Osteocyte (in vitro differentiated cells): ENCODE data around the gene TTLL11. TPM values are rescaled to one million over a fixed set of nuclear protein-coding genes. Genes with fewer than 3 reads are reported as not detected.

ENCODE experiments used
- DNase-seq: peaks from one replicate; pipeline ENCODE4 v3.0.0; 2021; ENCODE audit warnings: mixed read lengths; ENCODE audit not compliant: unreplicated experiment; ENCODE audit errors: extremely low spot score
- H3K27ac Mint-ChIP-seq: one replicate; pipeline ENCODE4 v1.8.0; 2021; ENCODE audit warnings: mild to moderate bottlenecking, mixed read lengths; ENCODE audit not compliant: unreplicated experiment
- H3K27me3 Mint-ChIP-seq: one replicate; pipeline ENCODE4 v1.8.0; 2021; ENCODE audit warnings: mixed read lengths; ENCODE audit not compliant: unreplicated experiment
- H3K36me3 Mint-ChIP-seq: one replicate; pipeline ENCODE4 v1.8.0; 2021; ENCODE audit warnings: mixed read lengths; ENCODE audit not compliant: unreplicated experiment
- H3K4me1 Mint-ChIP-seq: one replicate; pipeline ENCODE4 v1.8.0; 2021; ENCODE audit warnings: mixed read lengths; ENCODE audit not compliant: unreplicated experiment
- H3K4me3 Mint-ChIP-seq: one replicate; pipeline ENCODE4 v1.8.0; 2021; ENCODE audit warnings: mild to moderate bottlenecking, moderate library complexity, mixed read lengths; ENCODE audit not compliant: unreplicated experiment
- H3K9me3 Mint-ChIP-seq: one replicate; pipeline ENCODE4 v1.8.0; 2021; ENCODE audit warnings: mixed read lengths; ENCODE audit not compliant: unreplicated experiment
- total RNA-seq: library from RNA; stranded (reverse); gene quantifications from 2 replicates; pipeline ENCODE4 v1.2.1, GENCODE V29; 2021
- TF ChIP-seq, protein P1 (sequence below): fragments of 200-600 bp; sonication (generic); IDR thresholded peaks from 2 replicates; pipeline ENCODE4 v1.5.0; 2021; ENCODE audit warnings: antibody characterized with exemption, mild to moderate bottlenecking, moderate library complexity

TTLL11 gene
- total RNA-seq, 1 donor from 2014 or later, result 6.0 TPM

DNA sequence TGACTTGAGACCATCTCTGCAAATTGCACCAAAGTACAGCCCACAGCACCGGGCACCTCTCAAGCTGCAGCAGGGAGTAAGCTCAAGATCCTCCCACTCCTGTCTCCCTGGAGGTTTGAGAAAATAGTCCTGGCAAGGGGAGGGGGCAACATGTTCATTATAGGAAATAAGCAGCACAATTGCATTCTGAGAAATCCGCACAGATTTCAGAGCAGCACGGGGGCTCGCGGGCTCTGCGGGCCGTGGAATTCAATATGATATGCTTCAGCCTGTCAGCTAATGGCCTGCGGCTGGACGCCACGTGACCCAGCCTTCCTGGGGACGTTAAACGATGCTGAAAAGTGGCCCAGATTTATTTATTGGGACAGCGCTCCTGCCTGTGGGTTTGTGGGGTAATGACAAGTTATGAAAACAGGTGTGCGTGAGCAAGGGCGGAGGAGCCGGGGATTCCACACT, 285.3 kb downstream of the TTLL11 start:
- no peak overlapping the region for H3K27ac Mint-ChIP-seq
- TF ChIP-seq, protein P1, sequence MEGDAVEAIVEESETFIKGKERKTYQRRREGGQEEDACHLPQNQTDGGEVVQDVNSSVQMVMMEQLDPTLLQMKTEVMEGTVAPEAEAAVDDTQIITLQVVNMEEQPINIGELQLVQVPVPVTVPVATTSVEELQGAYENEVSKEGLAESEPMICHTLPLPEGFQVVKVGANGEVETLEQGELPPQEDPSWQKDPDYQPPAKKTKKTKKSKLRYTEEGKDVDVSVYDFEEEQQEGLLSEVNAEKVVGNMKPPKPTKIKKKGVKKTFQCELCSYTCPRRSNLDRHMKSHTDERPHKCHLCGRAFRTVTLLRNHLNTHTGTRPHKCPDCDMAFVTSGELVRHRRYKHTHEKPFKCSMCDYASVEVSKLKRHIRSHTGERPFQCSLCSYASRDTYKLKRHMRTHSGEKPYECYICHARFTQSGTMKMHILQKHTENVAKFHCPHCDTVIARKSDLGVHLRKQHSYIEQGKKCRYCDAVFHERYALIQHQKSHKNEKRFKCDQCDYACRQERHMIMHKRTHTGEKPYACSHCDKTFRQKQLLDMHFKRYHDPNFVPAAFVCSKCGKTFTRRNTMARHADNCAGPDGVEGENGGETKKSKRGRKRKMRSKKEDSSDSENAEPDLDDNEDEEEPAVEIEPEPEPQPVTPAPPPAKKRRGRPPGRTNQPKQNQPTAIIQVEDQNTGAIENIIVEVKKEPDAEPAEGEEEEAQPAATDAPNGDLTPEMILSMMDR, result no peak
- peaks cover 11% of the 10 kb centered on the region for H3K9me3 Mint-ChIP-seq
- no peaks in the 10 kb centered on the region for H3K36me3 Mint-ChIP-seq
- H3K27me3 Mint-ChIP-seq, result peaks cover 3% of the 10 kb centered on the region
- H3K4me3 Mint-ChIP-seq, result no peak overlapping the region
- no peak for DNase-seq
- no peaks in the 10 kb centered on the region for H3K4me1 Mint-ChIP-seq

DNA sequence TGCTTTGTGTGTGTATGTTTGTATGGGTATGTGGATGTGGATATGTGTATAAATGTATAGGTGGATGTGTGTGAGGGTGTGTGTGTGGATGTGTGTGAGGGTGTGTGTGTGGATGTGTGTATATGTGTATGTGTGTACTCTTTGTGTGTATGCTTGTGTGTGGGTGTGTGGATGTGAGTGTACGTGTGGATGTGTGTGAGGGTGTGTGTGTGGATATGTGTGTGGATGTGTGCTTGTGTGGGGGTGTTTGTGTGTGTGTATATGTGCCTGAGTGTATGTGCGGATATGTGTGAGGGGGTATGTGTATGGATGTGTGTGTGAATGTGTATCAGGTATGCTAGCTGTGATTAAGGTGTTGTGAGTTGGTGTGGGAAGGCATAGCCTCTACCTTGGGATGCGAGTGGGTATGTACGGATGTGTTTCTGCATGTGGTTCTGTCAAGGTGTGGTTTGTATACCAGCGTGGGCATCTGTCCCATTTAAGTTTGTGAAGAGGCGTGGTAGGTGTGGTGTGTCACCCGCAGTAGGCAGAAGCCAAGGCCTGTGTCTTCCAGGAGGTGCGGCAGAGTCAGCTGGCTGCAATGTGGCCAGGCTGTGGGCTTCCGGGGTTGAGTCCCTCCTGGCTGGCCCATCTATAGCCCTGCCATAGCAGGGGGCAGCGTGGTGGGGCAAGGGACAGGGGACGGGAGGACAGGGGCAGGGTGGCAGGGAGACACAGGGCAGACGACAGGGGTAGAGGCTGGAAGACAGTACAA, 285.9 kb downstream of the TTLL11 start:
- Mint-ChIP-seq H3K4me3 (no peak overlapping the region), H3K27ac (no peak overlapping the region), H3K27me3 (peaks cover 3% of the 10 kb centered on the region), H3K9me3 (peaks cover 11% of the 10 kb centered on the region), H3K36me3 (no peaks in the 10 kb centered on the region), H3K4me1 (no peaks in the 10 kb centered on the region)
- TF ChIP-seq, protein P1, result no peak
- DNase-seq, result no peak

DNA sequence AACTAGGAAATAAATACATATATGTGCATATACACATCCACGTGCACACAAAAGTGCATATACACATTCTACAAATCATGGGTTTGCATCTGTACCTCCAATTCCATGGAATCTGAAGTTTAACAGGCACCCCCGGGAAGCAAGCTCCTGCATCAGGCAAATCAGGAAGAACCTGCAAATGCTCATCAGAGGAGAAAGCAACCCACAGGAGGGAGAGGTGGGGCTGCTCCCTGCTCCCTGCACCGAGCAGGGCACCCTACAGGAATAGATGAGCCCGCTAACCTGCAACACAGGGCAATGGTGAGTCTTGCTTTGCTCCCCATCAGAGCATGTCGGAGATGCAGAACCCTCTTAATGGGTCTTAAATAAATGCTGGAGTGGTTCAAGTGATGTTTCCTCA, 290.4 kb downstream of the TTLL11 start:
- Mint-ChIP-seq H3K36me3 (no peaks in the 10 kb centered on the region), H3K27me3 (peaks cover 5% of the 10 kb centered on the region), H3K9me3 (peaks cover 11% of the 10 kb centered on the region), H3K4me1 (no peaks in the 10 kb centered on the region), H3K27ac (no peak overlapping the region), H3K4me3 (no peak overlapping the region)
- DNase-seq, result peak; percentile 64
- TF ChIP-seq, protein P1, result no peak

DNA sequence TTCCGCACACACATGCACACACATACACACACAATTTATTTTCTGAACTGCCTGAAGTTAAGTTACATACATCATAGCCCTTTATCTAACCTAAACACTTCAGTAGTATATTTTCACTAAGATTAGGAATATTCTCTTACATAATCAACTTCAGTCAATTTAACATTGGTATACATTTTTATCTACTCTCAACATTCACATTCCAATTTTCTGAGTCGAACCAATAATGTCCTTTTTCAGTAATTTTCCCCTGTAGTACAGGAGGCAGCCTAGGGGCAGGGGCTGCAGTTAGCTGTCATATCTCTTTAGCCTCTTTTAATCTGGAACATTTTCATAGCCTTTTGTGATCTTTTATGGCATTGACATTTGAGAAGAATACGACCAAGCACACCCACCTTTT, 291.5 kb downstream of the TTLL11 start:
- Mint-ChIP-seq H3K27me3 (peaks cover 5% of the 10 kb centered on the region), H3K4me1 (no peaks in the 10 kb centered on the region), H3K36me3 (no peaks in the 10 kb centered on the region), H3K27ac (no peak overlapping the region), H3K9me3 (peaks cover 11% of the 10 kb centered on the region), H3K4me3 (no peak overlapping the region)
- TF ChIP-seq, protein P1, result no peak
- no peak for DNase-seq

DNA sequence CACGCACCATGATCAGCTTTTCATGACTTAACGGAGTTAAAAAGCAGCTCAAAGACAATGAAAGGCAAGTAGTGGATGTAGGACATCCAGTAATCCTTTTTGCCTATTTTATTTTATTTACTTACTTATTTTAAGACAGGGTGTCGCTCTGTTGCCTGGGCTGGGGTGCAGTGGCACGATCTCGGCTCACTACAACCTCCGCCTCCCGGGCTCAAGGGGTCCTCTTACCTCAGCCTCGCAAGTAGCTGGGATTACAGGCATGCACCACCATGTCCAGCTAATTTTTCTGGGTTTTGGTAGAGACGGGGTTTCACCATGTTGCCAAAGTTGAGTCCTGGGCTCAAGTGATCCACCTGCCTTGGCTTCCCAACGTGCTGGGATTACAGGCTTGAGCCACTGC, 292.7 kb downstream of the TTLL11 start:
- H3K4me1 Mint-ChIP-seq, result no peaks in the 10 kb centered on the region
- no peaks in the 10 kb centered on the region for H3K36me3 Mint-ChIP-seq
- TF ChIP-seq, protein P1, result no peak
- DNase-seq, result no peak
- no peak overlapping the region for H3K27ac Mint-ChIP-seq
- H3K4me3 Mint-ChIP-seq, result no peak overlapping the region
- peaks cover 5% of the 10 kb centered on the region for H3K27me3 Mint-ChIP-seq
- peaks cover 11% of the 10 kb centered on the region for H3K9me3 Mint-ChIP-seq
